ENCODE results near the gene SPTLC3.

GRCh38 chr20:13021205-13021970, 12.6 kb downstream of the SPTLC3 start:
- TF ChIP-seq CTCF (IDR thresholded peaks at IDR 0.05; ENCODE audit: insufficient read depth, low read length) (no peak), GABPA (IDR thresholded peaks at IDR 0.05; ENCODE audit: low read depth) (no peak)

Measured in HL-60 (cell line).